Stimulated activated CD8-positive, alpha-beta memory T cell treated with anti-CD3 and anti-CD28 coated beads, Interleukin-4, amount 100 ng/mL, for 24 hours (primary cell): ENCODE measurements around the gene PCDHGB6.
"Not testable (repeated sequence)": the region's sequence is repeated elsewhere in the genome, so short reads cannot be mapped to it uniquely, and the experiment has no call there.

Experiments
- DNase-seq: peaks from one replicate; pipeline ENCODE4 v3.0.0-alpha.2; 2020; ENCODE audit warnings: low read depth

PCDHGB6 gene

DNA sequence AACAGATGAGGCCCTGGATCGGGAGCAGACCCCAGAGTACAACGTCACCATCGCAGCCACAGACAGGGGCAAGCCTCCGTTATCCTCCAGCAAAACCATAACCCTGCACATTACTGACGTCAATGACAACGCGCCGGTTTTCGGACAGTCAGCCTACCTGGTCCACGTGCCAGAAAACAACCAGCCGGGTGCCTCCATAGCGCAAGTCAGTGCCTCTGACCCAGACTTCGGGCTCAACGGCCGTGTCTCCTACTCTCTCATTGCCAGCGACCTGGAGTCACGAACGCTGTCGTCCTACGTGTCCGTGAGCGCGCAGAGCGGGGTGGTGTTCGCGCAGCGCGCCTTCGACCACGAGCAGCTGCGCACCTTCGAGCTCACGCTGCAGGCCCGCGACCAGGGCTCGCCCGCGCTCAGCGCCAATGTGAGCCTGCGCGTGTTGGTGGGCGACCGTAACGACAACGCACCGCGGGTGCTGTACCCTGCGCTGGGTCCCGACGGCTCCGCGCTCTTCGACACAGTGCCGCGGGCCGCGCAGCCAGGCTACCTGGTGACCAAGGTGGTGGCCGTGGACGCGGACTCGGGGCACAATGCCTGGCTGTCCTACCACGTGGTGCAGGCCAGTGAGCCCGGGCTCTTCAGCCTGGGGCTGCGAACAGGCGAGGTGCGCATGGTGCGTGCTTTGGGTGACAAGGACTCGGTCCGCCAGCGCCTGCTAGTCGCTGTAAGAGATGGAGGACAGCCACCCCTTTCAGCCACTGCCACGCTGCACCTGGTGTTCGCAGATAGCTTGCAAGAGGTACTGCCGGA lies 11.5 kb downstream of the PCDHGB6 start:
- no peak for DNase-seq

GRCh38 chr5:141420855-141421488 lies 13.2 kb downstream of the PCDHGB6 start, which contains the start of gene PCDHGA11:
TSS of gene PCDHGA11 (plus strand) at chr5:141421051. CDS start at chr5:141421228, 177 bp downstream.
- DNase-seq: no peak

- no peak for DNase-seq
Observed at GRCh38 chr5:141421489-141421855, 13.7 kb downstream of the PCDHGB6 start.

DNA sequence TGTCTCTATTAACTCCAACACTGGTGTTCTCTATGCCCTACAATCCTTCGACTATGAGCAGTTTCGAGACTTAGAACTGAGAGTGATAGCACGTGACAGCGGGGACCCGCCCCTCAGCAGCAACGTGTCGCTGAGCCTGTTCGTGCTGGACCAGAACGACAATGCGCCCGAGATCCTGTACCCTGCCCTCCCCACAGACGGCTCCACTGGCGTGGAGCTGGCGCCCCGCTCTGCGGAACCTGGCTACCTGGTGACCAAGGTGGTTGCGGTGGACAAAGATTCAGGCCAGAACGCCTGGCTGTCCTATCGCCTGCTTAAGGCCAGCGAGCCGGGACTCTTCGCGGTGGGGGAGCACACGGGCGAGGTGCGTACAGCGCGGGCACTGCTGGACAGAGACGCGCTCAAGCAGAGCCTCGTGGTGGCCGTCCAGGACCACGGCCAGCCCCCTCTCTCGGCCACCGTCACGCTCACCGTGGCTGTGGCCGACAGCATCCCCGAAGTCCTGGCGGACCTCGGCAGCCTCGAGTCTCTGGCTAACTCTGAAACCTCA lies 15.0 kb downstream of the PCDHGB6 start:
- no peak for DNase-seq

DNA sequence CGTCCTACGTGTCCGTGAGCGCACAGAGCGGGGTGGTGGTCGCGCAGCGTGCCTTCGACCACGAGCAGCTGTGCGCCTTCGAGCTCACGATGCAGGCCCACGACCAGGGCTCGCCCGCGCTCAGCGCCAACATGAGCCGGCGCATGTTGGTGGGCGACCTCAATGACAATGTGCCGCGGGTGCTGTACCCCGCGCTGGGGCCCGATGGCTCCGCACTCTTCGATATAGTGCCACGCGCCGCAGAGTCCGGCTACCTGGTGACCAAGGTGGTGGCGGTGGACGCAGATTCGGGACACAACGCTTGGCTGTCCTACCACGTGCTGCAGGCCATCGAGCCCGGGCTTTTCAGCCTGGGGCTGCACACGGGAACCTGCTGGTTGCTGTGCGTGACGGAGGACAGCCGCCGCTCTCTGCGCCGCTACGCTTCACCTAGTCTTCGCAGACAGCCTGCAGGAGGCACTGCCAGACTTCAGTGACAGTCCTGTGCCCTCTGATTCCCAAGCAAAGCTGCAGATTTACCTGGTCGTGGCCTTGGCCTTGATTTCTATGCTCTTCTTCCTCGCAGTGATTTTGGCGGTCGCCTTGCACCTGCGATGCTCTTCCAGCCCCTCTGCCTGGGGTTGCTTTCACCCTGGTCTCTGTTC lies 20.1 kb downstream of the PCDHGB6 start:
- DNase-seq: no peak

GRCh38 chr5:141430332-141431113 lies 22.7 kb downstream of the PCDHGB6 start, which contains the start of gene PCDHGA12:
TSS of gene PCDHGA12 (plus strand) at chr5:141430507. CDS start at chr5:141430760, 253 bp downstream.
- DNase-seq: no peak

DNA sequence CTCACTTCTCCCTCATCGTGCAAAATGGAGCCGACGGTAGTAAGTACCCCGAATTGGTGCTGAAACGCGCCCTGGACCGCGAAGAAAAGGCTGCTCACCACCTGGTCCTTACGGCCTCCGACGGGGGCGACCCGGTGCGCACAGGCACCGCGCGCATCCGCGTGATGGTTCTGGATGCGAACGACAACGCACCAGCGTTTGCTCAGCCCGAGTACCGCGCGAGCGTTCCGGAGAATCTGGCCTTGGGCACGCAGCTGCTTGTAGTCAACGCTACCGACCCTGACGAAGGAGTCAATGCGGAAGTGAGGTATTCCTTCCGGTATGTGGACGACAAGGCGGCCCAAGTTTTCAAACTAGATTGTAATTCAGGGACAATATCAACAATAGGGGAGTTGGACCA lies 23.5 kb downstream of the PCDHGB6 start:
- DNase-seq: no peak

DNA sequence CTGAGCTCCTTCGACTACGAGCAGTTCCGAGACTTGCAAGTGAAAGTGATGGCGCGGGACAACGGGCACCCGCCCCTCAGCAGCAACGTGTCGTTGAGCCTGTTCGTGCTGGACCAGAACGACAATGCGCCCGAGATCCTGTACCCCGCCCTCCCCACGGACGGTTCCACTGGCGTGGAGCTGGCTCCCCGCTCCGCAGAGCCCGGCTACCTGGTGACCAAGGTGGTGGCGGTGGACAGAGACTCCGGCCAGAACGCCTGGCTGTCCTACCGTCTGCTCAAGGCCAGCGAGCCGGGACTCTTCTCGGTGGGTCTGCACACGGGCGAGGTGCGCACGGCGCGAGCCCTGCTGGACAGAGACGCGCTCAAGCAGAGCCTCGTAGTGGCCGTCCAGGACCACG lies 24.5 kb downstream of the PCDHGB6 start:
- DNase-seq: not testable (repeated sequence)

DNA sequence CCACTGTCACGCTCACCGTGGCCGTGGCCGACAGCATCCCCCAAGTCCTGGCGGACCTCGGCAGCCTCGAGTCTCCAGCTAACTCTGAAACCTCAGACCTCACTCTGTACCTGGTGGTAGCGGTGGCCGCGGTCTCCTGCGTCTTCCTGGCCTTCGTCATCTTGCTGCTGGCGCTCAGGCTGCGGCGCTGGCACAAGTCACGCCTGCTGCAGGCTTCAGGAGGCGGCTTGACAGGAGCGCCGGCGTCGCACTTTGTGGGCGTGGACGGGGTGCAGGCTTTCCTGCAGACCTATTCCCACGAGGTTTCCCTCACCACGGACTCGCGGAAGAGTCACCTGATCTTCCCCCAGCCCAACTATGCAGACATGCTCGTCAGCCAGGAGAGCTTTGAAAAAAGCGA lies 24.9 kb downstream of the PCDHGB6 start:
- DNase-seq: not testable (repeated sequence)

GRCh38 chr5:141434006-141434405 lies 26.2 kb downstream of the PCDHGB6 start:
- DNase-seq: no peak

- DNase-seq: no peak
Observed at GRCh38 chr5:141437221-141437620, 29.4 kb downstream of the PCDHGB6 start.

- no peak for DNase-seq
Observed at GRCh38 chr5:141439411-141440141, 31.8 kb downstream of the PCDHGB6 start.

DNA sequence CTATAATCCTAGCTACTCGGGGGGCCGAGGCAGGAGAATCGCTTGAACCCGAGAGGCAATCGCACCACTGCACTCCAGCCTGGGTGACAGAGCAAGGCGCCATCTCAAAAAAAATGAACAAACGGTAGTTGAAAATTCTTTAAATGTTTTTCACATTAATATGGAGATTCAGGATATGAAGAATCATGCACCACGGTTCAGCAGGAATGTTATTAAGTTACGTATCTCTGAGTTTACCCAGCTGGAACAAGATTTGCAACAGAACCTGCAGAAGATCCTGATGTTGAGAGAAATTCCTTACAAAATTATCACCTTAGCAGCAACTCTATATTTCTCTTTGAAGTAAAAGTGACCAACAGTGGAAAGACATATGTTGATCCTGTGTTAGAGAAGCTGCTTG lies 32.5 kb downstream of the PCDHGB6 start:
- no peak for DNase-seq

- no peak for DNase-seq
Observed at GRCh38 chr5:141441571-141442170, 33.9 kb downstream of the PCDHGB6 start.
